ENCODE data around the gene BAIAP3. TPM values are rescaled to one million over a fixed set of nuclear protein-coding genes. Genes with fewer than 3 reads are reported as not detected.
A peak's percentile ranks its signal among the peaks of the same experiment; 100 is the strongest.

Gene BAIAP3
- total and polyA plus RNA-seq, 10 of the 15 experiments (the other 5 are each of a cell fraction or from before 2014, with no cell fraction given), result 0.03 to 0.56 (median 0.17) TPM; not detected in 3

DNA sequence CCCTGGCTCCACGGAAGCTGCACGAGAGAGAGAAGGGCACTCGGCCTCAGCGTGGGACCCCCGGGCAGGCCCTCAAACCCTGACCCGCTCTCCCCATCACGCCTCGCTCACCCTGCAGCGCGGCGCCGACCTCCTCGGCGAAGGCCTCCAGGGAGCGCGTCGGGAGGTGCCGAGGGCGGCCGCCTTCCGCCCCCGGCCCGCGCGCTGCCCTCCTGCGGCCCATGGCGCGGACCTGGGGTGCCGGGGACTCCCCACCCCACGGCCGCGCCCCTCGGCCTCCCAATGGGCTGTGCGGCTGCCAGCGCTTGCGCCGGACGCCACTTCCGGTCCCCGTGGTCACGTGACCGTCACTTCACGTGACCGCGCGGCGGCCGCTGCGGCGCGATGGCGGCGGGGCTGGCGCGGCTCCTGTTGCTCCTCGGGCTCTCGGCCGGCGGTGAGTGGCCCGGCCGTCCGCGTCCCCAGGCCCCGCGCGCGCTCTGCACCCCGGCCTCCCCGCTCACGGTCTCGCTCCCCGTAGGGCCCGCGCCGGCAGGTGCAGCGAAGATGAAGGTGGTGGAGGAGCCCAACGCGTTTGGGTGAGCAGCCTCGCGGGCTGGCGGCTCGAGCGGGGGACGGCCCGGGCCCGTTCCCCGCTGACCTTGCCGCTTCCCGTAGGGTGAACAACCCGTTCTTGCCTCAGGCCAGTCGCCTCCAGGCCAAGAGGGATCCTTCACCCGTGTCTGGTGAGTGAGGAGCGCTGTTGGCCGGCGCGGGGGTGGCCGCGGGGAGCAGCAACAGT, 18.3 kb downstream of the BAIAP3 start, which contains the start of the genes GNPTG and TSR3 (continued):
- TF ChIP-seq JUND (IDR thresholded peaks at IDR 0.05; ENCODE audit: low read depth, low read length) (no peak), ZSCAN29 (IDR thresholded peaks at IDR 0.05) (0 out of 2 replicates have a peak, but pooled peaks have one; percentile 66), BCL3 (IDR thresholded peaks at IDR 0.05; ENCODE audit: borderline replicate concordance, insufficient read depth, low read depth, low read length, poor library complexity, severe bottlenecking) (peak; percentile 79), TCF12 (IDR thresholded peaks at IDR 0.05; ENCODE audit: low read depth, low read length) (peak; percentile 85), ETV6 (conservative IDR thresholded peaks at IDR 0.05 in 1 of 2, IDR thresholded peaks at IDR 0.05 in 1 of 2; ENCODE audit: borderline replicate concordance in 1 of 2, low read depth in 1 of 2) (no peak), SRF (IDR thresholded peaks at IDR 0.05; ENCODE audit: low read depth in 2 of 2, low read length in 2 of 2) (peak; percentile 62 to 80; a peak in 3 of 4 replicates), USF1 (IDR thresholded peaks at IDR 0.05; ENCODE audit: borderline replicate concordance, extremely low read length, insufficient read depth, low read depth, low read length) (peak; percentile 100), CREB1 (IDR thresholded peaks at IDR 0.05; ENCODE audit: low read depth) (peak; percentile 78; the same call in 1 of the 2 replicates), BMI1 (IDR thresholded peaks at IDR 0.05; ENCODE audit: borderline replicate concordance) (no peak), CHD2 (IDR thresholded peaks at IDR 0.05; ENCODE audit: borderline replicate concordance, low read depth, low read length) (no peak; the same call in 1 of the 2 replicates), SIX5 (IDR thresholded peaks at IDR 0.05; ENCODE audit: low read depth, low read length, severe bottlenecking) (peak; percentile 60), RUNX3 (IDR thresholded peaks at IDR 0.05; ENCODE audit: low read length) (peak; percentile 79), NR2C2 (IDR thresholded peaks at IDR 0.05; ENCODE audit: borderline replicate concordance, control insufficient read depth, insufficient read length, low read depth) (no peak), RFX5 (IDR thresholded peaks at IDR 0.05; ENCODE audit: low read depth, low read length) (0 out of 2 replicates have a peak, but pooled peaks have one; percentile 7), ZBTB11 (CRISPR knock-in tag; IDR thresholded peaks at IDR 0.05) (peak; percentile 79), TCF3 (IDR thresholded peaks at IDR 0.05; ENCODE audit: borderline replicate concordance, insufficient read depth, low read depth, low read length) (peak; percentile 78; the same call in 1 of the 2 replicates), DPF2 (IDR thresholded peaks at IDR 0.05) (peak; percentile 93), GATAD2B (conservative IDR thresholded peaks at IDR 0.05; ENCODE audit: low read depth) (peak; percentile 97), ZNF274 (IDR thresholded peaks at IDR 0.05; ENCODE audit: insufficient read depth, insufficient read length) (no peak), ZBED1 (IDR thresholded peaks at IDR 0.05; ENCODE audit: borderline replicate concordance) (no peak), PAX8 (IDR thresholded peaks at IDR 0.05) (no peak), ZNF217 (IDR thresholded peaks at IDR 0.05) (peak; percentile 65; the same call in 1 of the 2 replicates)
- TF ChIP-seq, protein P1, sequence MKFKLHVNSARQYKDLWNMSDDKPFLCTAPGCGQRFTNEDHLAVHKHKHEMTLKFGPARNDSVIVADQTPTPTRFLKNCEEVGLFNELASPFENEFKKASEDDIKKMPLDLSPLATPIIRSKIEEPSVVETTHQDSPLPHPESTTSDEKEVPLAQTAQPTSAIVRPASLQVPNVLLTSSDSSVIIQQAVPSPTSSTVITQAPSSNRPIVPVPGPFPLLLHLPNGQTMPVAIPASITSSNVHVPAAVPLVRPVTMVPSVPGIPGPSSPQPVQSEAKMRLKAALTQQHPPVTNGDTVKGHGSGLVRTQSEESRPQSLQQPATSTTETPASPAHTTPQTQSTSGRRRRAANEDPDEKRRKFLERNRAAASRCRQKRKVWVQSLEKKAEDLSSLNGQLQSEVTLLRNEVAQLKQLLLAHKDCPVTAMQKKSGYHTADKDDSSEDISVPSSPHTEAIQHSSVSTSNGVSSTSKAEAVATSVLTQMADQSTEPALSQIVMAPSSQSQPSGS (IDR thresholded peaks at IDR 0.05; ENCODE audit: low read length), result no peak
